Measurements from ENCODE around the gene SORCS1. TPM values are rescaled to one million over a fixed set of nuclear protein-coding genes. Genes with fewer than 3 reads are reported as not detected.
"Not testable (repeated sequence)": the region's sequence is repeated elsewhere in the genome, so short reads cannot be mapped to it uniquely, and the experiment has no call there.

The SORCS1 gene
- total RNA-seq, 1 experiment from 2014 or later: not detected

DNA sequence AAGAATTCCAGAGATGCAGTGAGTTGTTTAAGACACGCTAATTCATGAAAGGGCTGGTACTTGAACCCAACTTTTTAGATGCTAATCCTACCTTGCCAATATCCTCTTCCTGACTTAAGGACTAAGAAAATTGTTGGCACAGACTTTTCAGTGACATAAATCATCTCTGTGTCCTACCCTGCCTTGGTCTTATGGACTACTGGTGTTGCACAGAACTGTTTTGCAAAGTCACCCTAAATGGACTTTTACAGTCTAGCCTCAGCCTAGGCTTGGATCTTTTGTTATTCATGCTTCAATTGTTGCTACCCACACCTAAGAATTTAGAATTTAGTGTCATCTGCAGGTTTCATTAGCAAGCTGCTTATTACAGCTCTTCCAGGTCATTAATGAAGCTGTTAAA, 112.7 kb downstream of the SORCS1 start:
- no peak for DNase-seq (ENCODE audit: low read depth)

DNA sequence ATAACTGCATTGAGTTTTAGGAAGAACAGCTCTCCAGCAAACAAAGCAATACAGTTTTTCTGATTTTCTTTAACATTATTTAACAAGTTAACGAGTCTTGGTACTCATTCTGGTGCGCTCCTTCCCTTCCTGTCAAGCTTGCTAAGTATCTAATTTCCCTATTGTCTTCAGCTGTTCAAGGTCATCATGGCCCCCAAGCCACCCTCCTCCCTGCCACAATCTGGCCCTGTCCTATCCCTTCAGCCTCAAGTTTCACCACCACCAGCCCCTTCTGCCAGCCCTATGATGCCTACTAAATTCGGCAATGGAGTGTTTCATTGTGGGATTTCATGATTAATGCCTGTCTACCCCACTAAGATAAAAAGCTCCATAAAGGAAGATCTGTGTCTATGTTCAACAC, 121.0 kb downstream of the SORCS1 start:
- no peak for DNase-seq (ENCODE audit: low read depth)

- no peak for DNase-seq (ENCODE audit: low read depth)
These were observed 127.0 kb downstream of the SORCS1 start for GRCh38 chr10:107037192-107038122.

DNA sequence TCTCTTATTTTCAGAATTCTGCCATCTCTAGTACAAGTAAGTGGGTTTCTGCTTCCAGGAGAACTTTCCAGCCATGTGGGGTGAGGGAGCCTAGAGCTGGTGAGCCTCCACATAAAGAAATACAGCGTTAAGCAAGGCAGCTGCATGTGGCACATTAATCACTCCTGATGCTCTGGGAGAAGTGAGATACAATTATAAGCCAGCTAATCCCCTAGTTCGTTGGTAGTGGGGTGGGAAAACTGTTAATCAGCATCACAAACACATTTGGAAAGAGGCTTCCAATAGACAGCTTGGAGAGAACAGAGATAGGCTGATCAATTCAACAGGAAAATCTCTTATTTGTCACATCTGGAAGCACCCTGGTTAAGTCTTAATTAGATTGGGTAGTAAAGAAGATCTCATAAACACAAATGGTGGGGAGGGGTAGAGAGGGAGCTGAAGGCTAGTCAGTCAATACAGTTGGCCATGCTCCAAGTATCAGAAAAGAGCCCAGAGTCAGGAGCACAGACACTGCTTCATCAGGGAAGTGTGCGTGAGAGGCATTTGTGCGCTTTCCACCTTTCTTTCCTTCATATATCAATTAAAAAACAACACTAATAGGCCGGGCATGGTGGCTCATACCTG, 130.6 kb downstream of the SORCS1 start:
- DNase-seq (ENCODE audit: low read depth): no peak

- no peak for DNase-seq (ENCODE audit: low read depth)
These were observed 131.7 kb downstream of the SORCS1 start for GRCh38 chr10:107032700-107033401.

GRCh38 chr10:107031931-107032699, 132.4 kb downstream of the SORCS1 start:
- no peak for DNase-seq (ENCODE audit: low read depth)

DNA sequence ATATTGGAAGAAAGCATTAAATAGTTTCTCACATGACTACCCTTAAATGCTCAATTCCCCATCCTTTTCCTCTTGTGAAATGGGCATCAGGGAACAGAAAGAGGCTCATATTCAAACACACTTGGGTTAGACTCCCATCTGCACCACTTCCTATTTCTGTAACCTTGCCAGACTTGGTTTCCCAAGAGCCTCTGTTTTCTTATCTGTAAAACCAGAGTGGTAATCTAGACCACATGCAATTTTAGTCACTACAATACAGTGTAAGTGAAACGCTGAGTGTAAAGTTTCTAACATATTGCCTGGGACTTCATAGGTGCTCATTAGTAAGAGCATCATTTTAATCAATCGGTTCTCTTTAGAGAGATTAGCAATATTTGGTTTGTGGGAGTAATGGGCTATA, 136.3 kb downstream of the SORCS1 start:
- DNase-seq (ENCODE audit: low read depth): no peak

DNA sequence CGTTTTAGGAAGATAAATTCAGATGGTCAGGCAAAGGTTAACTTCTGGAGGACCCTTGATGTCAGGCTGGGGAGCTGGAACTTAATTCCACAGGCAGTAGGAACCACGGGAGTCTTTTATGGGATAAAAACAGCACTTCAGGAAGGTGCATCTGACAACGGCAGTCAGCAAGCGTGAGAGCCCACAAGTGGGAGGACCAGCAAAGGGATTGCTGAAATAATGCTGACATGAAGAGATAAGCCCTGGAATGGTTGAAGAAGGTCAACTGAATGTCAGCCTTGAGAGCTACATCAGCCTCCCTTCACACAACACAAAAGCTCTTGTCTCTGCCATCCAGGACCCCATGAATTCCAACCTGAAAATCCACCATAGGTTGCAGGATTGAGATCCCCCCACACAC, 138.8 kb downstream of the SORCS1 start:
- DNase-seq (ENCODE audit: low read depth): no peak

DNA sequence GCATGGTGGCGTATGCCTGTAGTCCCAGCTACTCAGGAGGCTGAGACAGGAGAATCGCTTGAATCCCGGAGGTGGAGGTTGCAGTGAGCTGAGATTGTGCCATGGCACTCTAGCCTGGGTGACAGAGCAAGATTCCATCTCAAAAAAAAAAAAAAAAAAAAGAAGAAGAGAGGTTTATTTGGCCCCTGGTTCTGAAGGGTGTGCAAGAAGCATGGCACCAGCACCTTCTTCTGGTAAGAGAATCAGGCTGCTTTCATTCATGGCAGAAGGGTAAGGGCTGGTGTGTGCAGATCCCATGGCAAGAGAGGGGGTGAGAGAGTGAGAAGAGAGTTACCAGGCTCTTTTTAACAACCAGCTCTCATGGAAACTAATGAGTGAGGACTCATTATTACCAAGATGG, 140.5 kb downstream of the SORCS1 start:
- DNase-seq (ENCODE audit: low read depth): not testable (repeated sequence)

DNA sequence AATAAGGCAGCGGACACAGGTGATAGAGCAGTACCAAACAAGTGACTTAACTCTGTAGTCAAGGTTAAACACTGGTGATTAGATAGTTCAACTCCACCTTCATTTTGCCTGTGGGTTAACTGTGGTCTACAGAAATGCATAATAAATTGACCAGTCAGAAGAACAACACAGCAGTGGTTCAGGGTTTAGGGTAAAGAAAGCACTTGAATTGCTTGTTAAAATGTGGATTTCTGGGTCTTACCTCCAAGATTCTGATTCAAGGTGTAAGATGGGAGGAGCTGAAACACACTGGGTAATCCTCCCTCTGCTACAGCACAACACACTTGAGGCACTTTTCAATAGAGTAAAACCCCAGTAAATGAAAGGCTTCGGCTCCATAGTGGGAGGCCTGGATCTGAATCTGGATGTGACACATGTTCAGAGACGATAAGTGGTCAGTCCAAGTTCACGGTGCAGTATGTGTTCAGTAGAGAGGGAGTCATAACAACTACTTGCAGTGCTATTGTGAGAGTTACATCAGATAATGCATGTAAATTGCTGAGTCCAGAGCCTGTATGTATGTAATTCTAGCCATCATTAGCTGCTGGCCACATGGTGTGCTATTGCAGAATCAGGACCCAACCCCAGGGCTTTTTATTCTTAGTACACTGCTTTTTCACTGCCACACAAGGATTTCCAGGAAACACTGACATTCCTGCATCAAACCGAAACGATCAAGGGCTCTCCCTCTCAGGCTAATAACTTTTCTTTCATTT, 141.7 kb downstream of the SORCS1 start:
- no peak for DNase-seq (ENCODE audit: low read depth)

- DNase-seq (ENCODE audit: low read depth): no peak
These were observed 145.4 kb downstream of the SORCS1 start for GRCh38 chr10:107019154-107019553.

DNA sequence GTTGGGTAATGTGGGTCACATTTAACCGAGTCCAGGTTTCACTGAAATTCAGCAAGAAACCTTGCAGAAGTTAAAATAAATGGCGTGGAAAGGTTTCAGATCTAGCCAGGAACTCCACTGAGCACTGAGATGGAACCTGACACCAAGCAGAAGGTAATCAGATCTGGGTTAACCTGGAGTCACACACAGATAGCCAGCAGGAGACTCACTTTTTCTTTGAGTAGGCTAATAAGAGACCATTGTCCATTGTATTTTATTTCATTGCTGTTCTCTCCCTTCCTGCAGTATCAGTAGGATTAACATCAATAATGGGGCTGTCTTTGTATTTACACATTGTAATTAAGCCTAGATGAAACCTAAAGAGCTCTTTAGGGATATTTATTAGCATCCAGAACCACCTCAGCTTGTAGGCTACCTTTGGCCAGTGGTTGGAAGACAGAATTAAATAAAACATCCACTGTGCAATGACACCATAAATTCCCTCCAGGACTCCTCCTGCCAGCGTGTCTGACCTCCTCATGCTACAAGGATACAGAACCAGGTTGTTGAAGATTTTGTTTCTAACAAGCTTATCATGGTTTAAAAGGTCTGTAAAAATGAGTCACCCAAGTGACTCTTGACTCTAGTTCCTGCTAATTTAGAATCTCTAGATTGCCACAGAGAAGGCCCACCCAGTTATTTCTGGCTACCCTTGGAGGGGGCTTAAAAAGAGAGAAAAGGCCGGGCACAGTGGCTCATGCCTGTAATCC, 151.1 kb downstream of the SORCS1 start:
- DNase-seq (ENCODE audit: low read depth): no peak

- DNase-seq (ENCODE audit: low read depth): no peak
These were observed 152.5 kb downstream of the SORCS1 start for GRCh38 chr10:107011992-107012391.

DNA sequence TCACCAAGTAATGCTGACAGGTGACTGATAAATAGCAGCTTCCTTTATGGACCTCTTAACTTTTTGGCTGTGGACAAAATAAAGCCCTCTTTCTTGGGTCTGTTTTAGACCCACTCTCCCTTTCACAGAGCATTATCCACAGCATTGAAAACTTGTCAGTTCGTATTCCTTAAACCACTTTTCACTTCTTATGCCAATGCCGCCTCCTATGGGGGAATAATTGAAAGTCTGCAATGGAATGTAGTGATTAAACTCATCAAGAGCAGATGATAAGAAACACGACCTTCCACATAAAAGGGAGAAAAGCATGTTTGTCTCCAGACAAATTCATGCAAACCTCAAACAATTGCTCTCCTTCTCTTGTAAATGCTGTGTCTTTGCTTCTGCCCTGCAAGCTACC, 153.4 kb downstream of the SORCS1 start:
- no peak for DNase-seq (ENCODE audit: low read depth)

DNA sequence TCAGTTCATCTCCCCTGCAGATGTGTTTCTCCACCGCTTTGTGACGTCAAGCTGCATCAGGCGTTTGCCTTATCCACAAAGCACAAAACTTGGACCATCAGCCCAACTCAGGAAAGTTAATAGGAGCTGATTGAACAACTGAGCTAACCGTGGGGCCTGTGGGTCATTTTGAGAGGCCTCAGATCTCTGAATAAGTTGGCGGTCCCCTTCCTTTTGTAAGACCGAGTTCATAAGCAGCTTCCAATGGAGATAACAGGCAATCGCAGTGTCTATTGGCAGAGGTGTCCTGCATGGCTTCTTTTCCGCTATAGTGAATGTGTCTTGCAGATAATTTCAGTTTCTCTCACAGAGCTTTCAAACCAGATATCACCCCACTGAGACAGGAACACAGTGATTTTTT, 154.0 kb downstream of the SORCS1 start:
- no peak for DNase-seq (ENCODE audit: low read depth)

- no peak for DNase-seq (ENCODE audit: low read depth)
These were observed 160.1 kb downstream of the SORCS1 start for GRCh38 chr10:107004362-107004761.

GRCh38 chr10:107002068-107002467, 162.4 kb downstream of the SORCS1 start:
- no peak for DNase-seq (ENCODE audit: low read depth)

- DNase-seq (ENCODE audit: low read depth): no peak
These were observed 165.3 kb downstream of the SORCS1 start for GRCh38 chr10:106999118-106999707.

DNA sequence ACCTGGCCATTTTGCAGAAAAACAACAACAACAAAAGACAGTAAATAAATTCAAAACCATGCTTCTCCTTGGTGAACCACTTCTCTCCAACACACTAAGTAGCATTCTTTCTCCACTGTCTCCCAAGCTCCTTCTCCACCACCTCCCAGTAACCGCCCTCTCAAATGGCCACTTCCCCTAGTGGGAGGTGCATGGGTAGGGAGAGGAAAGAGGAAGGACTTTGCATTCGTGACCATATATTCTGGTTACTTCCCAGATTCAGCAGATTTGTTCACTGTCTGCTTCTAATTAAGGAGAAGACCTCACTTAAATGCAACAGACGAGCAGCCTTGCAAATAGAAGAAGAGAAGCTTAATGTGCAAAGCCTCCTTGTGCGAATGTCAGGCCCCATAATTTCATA, 166.8 kb downstream of the SORCS1 start:
- DNase-seq (ENCODE audit: low read depth): no peak

- no peak for DNase-seq (ENCODE audit: low read depth)
These were observed 168.0 kb downstream of the SORCS1 start for GRCh38 chr10:106996510-106996909.
